ENCODE measurements around the gene SMAD2.

Gene SMAD2

GRCh38 chr18:47898055-47898454, 32.4 kb downstream of the SMAD2 start:
- DNase-seq (ENCODE audit: low read depth in 1 of 2, low spot score in 1 of 2) = no peak

- DNase-seq (ENCODE audit: low read depth in 1 of 2, low spot score in 1 of 2) = no peak
Observed at GRCh38 chr18:47895565-47896250, 34.8 kb downstream of the SMAD2 start.

- no peak for DNase-seq (ENCODE audit: low read depth in 1 of 2, low spot score in 1 of 2)
Observed at GRCh38 chr18:47893939-47894699, 36.3 kb downstream of the SMAD2 start.

GRCh38 chr18:47893047-47893446, 37.4 kb downstream of the SMAD2 start:
- DNase-seq (ENCODE audit: low read depth in 1 of 2, low spot score in 1 of 2) = no peak

GRCh38 chr18:47888156-47888555, 42.3 kb downstream of the SMAD2 start:
- DNase-seq (ENCODE audit: low read depth in 1 of 2, low spot score in 1 of 2) = no peak

GRCh38 chr18:47887227-47887626, 43.2 kb downstream of the SMAD2 start:
- no peak for DNase-seq (ENCODE audit: low read depth in 1 of 2, low spot score in 1 of 2)

- no peak for DNase-seq (ENCODE audit: low read depth in 1 of 2, low spot score in 1 of 2)
Observed at GRCh38 chr18:47883771-47884413, 46.6 kb downstream of the SMAD2 start.

- no peak for DNase-seq (ENCODE audit: low read depth in 1 of 2, low spot score in 1 of 2)
Observed at GRCh38 chr18:47882641-47883040, 47.8 kb downstream of the SMAD2 start.

- DNase-seq (ENCODE audit: low read depth in 1 of 2, low spot score in 1 of 2) = no peak
Observed at GRCh38 chr18:47881752-47882455, 48.6 kb downstream of the SMAD2 start.

GRCh38 chr18:47881042-47881441, 49.4 kb downstream of the SMAD2 start:
- no peak for DNase-seq (ENCODE audit: low read depth in 1 of 2, low spot score in 1 of 2)

GRCh38 chr18:47877892-47878291, 52.6 kb downstream of the SMAD2 start:
- no peak for DNase-seq (ENCODE audit: low read depth in 1 of 2, low spot score in 1 of 2)

- no peak for DNase-seq (ENCODE audit: low read depth in 1 of 2, low spot score in 1 of 2)
Observed at GRCh38 chr18:47876813-47877212, 53.6 kb downstream of the SMAD2 start.

- DNase-seq (ENCODE audit: low read depth in 1 of 2, low spot score in 1 of 2) = no peak
Observed at GRCh38 chr18:47873625-47874024, 56.8 kb downstream of the SMAD2 start.

GRCh38 chr18:47872426-47872825, 58.0 kb downstream of the SMAD2 start:
- DNase-seq (ENCODE audit: low read depth in 1 of 2, low spot score in 1 of 2) = no peak

GRCh38 chr18:47871288-47871687, 59.2 kb downstream of the SMAD2 start:
- no peak for DNase-seq (ENCODE audit: low read depth in 1 of 2, low spot score in 1 of 2)

GRCh38 chr18:47870605-47871004, 59.9 kb downstream of the SMAD2 start:
- no peak for DNase-seq (ENCODE audit: low read depth in 1 of 2, low spot score in 1 of 2)

GRCh38 chr18:47868744-47869143, 61.7 kb downstream of the SMAD2 start:
- no peak for DNase-seq (ENCODE audit: low read depth in 1 of 2, low spot score in 1 of 2)

- DNase-seq (ENCODE audit: low read depth in 1 of 2, low spot score in 1 of 2) = no peak
Observed at GRCh38 chr18:47865183-47865582, 65.3 kb downstream of the SMAD2 start.

GRCh38 chr18:47863041-47863440, 67.4 kb downstream of the SMAD2 start:
- no peak for DNase-seq (ENCODE audit: low read depth in 1 of 2, low spot score in 1 of 2)

- DNase-seq (ENCODE audit: low read depth in 1 of 2, low spot score in 1 of 2) = no peak
Observed at GRCh38 chr18:47858607-47859006, 71.9 kb downstream of the SMAD2 start.

GRCh38 chr18:47847635-47848034, 82.8 kb downstream of the SMAD2 start:
- DNase-seq (ENCODE audit: low read depth in 1 of 2, low spot score in 1 of 2) = no peak

- no peak for DNase-seq (ENCODE audit: low read depth in 1 of 2, low spot score in 1 of 2)
Observed at GRCh38 chr18:47846431-47846830, 84.0 kb downstream of the SMAD2 start.
